ENCODE results near the gene DIP2C.
"Not testable (repeated sequence)": the region's sequence is repeated elsewhere in the genome, so short reads cannot be mapped to it uniquely, and the experiment has no call there.

DNA sequence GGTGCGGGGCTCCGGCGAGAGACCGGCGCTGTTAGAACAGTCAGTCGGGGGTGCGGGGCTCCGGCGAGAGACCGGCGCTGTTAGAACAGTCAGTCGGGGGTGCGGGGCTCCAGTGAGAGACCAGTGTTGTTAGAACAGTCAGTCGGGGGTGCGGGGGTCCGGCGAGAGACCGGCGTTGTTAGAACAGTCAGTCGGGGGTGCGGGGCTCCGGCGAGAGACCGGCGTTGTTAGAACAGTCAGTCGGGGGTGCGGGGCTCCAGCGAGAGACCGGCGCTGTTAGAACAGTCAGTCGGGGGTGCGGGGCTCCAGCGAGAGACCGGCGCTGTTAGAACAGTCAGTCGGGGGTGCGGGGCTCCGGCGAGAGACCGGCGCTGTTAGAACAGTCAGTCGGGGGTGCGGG lies 366.4 kb downstream of the DIP2C start:
- not testable (repeated sequence) for TF ChIP-seq POLR2AphosphoS5 (IDR thresholded peaks at IDR 0.05; ENCODE audit: low read depth, low read length); POLR2A (IDR thresholded peaks at IDR 0.05; ENCODE audit: low read depth, low read length); TAF1 (IDR thresholded peaks at IDR 0.05; ENCODE audit: borderline replicate concordance, low read depth, low read length)

Data from GM12892 (cell line).